Cardiac fibroblast (primary cell): ENCODE data around the gene MIDN.

Experiments
- DNase-seq, 2 donors: peaks; one replicate each; pipeline versions ENCODE4 v3.0.0 to v3.0.0-alpha.2; 2010; ENCODE audit warnings: low read depth in 2 of 2
- H3K4me3 ChIP-seq, 2 donors: replicated peaks in 1 of 2; 1 replicate in 1 of 2; 2 replicates in 1 of 2; pipeline ENCODE4 v1.5.1; 2011; ENCODE audit warnings: low read depth in 2 of 2, low read length in 2 of 2, mild to moderate bottlenecking in 2 of 2, moderate library complexity in 1 of 2
- TF ChIP-seq, protein P1 (sequence below): IDR thresholded peaks from one replicate; pipeline ENCODE4 v1.5.1; 2011; ENCODE audit warnings: low read depth, mild to moderate bottlenecking, low read length, inconsistent platforms

Gene MIDN

DNA sequence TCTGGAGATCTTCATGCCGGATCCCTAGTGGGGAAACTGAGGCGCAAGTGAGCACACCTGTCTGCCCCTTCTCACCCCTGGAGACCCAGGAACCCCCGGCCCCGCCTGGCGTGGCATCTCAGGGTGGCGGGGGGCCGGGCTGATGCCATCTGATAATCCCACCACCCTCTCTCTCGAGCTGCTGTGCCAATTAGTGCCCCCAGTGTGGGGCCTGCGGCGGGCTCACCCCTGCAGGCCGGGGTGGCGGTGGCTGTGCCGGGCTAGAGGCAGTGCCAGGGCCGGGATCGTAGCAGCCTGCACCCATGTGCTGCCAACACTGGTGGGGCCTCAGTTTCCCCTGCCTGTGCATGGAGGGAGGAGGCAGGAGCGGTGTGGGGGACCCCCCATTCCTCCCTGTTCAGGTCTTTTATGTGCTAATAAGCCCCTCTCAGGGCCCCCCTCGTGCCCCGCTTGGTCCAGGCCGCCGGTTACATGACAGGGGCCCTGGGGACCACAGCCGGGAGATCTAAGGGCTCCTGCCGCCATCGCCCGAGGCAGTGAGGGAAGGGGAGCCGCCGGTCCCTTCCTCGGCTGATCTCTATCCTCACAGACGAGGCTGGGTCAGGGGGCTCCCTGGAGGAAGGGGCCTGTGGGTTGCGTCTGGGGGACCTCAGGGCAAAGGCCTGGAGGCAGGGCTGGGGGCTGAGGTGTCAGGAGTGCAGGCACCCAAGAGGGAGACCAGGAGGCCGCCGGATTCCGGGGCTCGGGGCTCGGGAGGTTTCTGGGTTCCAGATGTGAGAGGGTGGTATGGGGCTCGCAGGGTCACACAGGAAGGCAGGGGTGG, 45.6 kb downstream of the MIDN start:
- no peak overlapping the region for H3K4me3 ChIP-seq
- TF ChIP-seq, protein P1, sequence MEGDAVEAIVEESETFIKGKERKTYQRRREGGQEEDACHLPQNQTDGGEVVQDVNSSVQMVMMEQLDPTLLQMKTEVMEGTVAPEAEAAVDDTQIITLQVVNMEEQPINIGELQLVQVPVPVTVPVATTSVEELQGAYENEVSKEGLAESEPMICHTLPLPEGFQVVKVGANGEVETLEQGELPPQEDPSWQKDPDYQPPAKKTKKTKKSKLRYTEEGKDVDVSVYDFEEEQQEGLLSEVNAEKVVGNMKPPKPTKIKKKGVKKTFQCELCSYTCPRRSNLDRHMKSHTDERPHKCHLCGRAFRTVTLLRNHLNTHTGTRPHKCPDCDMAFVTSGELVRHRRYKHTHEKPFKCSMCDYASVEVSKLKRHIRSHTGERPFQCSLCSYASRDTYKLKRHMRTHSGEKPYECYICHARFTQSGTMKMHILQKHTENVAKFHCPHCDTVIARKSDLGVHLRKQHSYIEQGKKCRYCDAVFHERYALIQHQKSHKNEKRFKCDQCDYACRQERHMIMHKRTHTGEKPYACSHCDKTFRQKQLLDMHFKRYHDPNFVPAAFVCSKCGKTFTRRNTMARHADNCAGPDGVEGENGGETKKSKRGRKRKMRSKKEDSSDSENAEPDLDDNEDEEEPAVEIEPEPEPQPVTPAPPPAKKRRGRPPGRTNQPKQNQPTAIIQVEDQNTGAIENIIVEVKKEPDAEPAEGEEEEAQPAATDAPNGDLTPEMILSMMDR = no peak
- no peak for DNase-seq

DNA sequence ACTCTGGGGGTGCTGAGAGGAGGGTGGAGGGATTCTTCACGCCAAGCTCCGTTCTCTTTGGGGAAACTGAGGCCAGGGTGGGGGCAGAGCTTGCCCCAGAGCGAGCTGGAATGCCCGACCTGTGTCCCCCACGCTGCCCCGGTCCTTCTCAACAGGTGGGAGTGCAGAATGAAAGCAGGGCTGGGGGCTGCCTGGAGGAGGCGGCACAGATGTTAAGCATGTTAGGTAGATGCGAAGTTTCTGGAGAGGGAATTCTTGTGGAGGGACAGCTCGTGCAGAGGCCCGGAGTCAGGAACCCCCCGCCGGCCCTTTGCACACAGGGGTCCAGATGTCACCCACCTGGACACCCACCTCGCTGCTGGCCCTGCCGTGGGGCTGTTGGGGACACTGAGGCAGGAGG, 46.3 kb downstream of the MIDN start:
- DNase-seq = no peak
- TF ChIP-seq, protein P1 = no peak
- no peak overlapping the region for H3K4me3 ChIP-seq

DNA sequence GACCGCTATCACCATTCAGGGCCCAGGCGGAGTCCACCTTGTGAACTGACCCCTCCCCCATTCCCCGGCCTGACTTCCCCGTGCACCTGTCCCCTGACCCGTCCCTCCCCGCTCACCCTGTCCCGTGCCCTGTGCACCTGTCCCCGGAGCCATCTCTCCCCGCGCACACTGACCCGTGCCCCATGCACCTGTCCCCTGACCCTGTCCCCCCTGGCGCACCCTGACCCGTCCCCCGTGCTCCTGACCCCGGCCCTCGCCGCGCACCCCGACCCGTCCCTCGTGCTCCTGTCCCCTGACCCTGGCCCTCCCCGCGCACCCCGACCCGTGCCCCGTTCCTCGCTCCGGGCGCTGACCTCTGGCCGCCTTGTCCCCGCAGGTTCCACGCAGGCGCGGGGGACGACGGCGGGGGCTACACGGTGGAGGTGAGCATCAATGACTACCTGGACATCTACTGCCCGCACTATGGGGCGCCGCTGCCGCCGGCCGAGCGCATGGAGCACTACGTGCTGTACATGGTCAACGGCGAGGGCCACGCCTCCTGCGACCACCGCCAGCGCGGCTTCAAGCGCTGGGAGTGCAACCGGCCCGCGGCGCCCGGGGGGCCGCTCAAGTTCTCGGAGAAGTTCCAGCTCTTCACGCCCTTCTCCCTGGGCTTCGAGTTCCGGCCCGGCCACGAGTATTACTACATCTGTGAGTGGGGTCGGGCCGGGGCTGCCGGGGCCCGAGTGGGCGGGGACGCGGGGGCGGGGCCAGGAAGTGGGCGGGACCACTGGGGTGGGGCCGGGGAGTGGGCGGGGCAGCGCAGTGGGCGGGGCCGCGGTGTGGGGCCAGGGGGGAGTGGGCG, 47.0 kb downstream of the MIDN start:
- TF ChIP-seq, protein P1 = no peak
- no peak overlapping the region for H3K4me3 ChIP-seq
- peak in 1 of 2 donors; percentile 32 for DNase-seq

DNA sequence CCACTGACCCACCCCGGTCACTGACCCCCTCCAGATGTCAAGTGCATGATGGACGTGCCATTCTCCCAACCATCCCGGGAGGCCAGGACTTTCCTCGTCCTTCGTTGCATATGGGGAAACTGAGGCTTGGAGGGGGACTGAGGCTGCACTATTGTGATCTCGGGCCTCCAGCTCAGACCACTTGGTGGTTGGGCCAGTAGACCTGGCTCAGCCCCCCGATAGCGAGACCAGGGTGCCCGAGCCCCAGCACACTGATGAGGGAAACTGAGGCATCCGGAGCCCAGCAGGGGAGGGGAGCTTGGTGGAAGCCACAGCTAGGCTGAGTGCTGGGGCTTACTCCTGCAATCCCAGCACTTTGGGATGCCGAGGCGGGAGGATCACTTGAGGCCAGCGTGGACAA, 47.7 kb downstream of the MIDN start:
- TF ChIP-seq, protein P1 = no peak
- no peak overlapping the region for H3K4me3 ChIP-seq
- DNase-seq = no peak

DNA sequence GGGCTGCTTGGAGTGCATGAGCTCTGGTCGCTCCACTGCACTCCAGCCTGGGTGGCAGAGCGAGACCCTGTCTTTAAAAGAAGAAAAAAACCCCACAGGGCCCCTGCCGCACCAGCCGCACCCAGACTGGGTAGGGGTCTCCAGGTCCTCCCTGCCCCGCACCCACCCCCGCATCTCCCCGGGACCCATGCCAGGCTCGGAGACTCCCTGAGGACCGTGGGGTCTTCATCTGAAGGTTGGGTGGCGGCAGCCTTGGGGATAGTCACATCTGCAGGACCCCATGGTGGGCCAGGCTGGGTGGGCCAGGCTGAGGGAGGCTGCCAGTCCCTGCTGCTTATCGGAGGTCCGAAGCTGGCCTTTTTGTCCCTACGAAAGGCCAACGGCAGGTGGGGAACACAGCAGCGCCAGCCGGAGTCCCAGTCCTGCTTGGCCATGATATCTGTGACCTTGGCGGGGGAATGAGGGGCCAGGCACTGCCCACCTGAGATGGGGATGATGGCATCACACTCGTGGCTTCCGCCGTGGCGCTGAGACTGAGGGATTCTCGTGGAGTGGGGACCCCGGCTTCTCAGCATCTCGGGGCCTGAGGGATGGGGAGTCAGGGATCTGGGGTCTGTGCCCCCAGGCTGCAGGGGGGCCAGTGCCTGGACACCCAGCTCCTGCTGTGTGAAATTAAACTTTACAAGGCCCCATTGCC, 48.3 kb downstream of the MIDN start:
- H3K4me3 ChIP-seq = no peak overlapping the region
- TF ChIP-seq, protein P1 = no peak
- DNase-seq = no peak

DNA sequence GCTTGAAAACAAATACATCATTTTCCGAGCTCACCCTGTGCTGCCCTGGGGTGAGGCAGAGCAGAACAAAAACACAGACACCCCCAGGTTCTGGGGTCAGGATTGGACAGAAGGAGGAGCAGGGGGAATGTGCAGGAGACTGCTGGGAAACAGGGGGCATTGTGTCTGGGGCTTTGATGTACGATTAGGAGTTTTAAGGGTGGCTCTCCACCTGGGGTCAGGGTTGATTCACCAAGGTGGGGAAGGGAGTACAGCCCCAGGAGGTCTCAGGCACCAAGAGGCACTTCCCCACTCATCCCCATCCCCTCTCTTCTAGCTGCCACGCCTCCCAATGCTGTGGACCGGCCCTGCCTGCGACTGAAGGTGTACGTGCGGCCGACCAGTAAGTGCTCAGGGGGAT, 49.9 kb downstream of the MIDN start:
- TF ChIP-seq, protein P1 = no peak
- H3K4me3 ChIP-seq = no peak overlapping the region
- no peak for DNase-seq
